Fibroblast of skin of right biceps (primary cell): Measurements from ENCODE around the gene NDE1.

ENCODE experiments used
- DNase-seq: peaks from one replicate; pipeline ENCODE4 v3.0.0-alpha.2; 2013

NDE1 gene

GRCh38 chr16:15771694-15772093, 121.6 kb downstream of the NDE1 start:
- DNase-seq: no peak

DNA sequence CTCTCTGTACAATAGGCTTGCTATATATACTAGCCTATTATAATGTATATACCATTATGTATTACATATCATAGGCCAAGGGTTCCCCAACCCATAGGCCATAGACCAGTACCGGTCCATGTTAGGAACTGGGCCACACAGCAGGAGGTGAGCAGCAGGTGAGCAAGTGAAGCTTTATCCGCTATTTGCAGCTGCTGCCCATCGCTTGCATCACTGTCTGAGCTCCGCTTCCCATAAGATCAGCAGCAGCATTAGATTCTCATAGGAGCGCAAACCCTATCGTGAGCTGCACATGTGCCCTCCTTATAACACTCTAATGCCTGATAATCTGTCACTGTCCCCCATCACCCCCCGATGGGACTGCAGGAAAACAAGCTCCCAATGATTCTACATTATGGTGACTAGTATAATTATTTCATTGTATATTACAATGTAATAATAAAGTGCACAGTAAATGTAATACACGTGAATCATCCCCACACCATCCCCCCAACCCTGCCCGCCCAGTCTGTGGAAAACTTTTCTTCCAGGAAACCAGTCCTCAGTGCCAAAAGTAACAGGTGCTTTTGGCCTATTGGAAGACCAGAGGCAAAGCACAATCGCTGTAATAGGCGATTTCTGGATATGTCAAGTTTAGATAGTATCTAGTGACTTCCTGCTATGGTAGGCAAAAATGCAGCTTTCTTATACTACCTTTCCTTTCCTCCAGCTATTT, 122.7 kb downstream of the NDE1 start:
- DNase-seq: no peak

- no peak for DNase-seq
Observed at GRCh38 chr16:15773968-15774367, 123.9 kb downstream of the NDE1 start.

GRCh38 chr16:15775209-15775608, 125.2 kb downstream of the NDE1 start:
- DNase-seq: peak; percentile 35

DNA sequence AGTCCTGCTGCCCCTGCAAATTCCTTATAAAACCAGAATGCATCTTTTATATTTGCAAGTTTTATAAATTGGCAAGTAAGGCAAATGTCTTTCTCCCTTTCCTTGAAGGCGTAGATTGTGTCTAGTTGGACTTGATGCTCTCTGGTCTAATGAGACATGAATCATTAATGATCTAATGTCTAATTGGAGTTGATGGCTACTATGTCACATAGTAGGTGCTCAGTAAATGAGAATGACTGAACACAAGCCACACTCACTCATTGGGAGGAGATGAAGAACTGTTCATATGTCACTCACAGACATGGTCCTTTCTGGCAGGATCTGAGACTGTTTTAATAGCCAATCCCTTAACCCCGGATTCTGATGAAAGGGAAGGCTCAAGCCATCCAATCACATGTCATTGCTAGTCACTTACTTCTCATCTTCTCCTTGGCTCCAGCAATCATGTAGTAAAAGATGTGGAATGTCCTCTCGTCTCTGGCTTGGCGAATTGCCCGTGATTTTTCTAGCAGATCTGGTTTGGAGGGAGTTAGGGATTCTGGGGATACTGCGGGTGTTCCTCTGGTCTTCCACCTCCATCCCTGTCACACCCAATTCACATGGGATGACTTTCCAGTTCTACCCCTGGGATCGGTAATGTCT, 125.7 kb downstream of the NDE1 start:
- DNase-seq: peak; percentile 49
